NT2/D1 (cell line): ENCODE measurements around the gene TMEM52.

Source experiments
- SUZ12 ChIP-seq: IDR thresholded peaks from 2 replicates; pipeline ENCODE4 v1.6.1; 2011; ENCODE audit not compliant: insufficient read length, insufficient read depth; ENCODE audit errors: extremely low read depth
- ZNF274 ChIP-seq: IDR thresholded peaks from 2 replicates; pipeline ENCODE4 v1.6.1; 2011; ENCODE audit warnings: mild to moderate bottlenecking, low read depth, low read length

DNA sequence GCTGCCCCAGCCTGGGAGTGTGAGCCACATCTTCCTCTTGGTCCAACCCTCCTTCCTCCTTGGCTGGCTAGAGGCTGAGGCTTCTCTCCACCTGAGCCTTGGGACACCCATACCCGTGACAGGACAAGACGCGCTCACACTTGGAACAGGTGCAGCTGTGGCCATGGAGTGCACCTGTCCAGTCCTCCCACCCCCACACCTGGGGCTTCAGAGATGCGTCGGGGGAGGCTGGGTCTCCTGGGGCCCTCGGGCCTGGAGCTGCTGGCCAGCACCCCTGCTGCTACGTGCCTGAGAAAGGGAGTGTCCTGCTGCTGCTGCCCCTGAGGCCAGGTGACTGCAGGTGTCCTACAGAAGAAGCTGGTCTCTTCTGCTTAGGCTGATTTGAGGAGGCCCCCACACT lies 37.0 kb upstream of the TMEM52 start:
- TF ChIP-seq SUZ12 (no peak), ZNF274 (no peak)
